ENCODE measurements around the gene AMOTL2.

The AMOTL2 gene

GRCh38 chr3:134339331-134339730 lies 34.9 kb downstream of the AMOTL2 start:
- Histone ChIP-seq H3K9ac (ENCODE audit: low read length) (no peak overlapping the region), H3K9me3 (ENCODE audit: insufficient read depth, low read length) (no peaks in the 10 kb centered on the region), H3K36me3 (replicated peaks; ENCODE audit: low read depth, low read length) (no peaks in the 10 kb centered on the region), H3K27me3 (ENCODE audit: low read depth, low read length) (no peaks in the 10 kb centered on the region; the same call in 1 of the 2 replicates), H3K4me2 (ENCODE audit: low read length) (no peak overlapping the region), H3K27ac (ENCODE audit: low read length) (no peak overlapping the region), H3K4me3 (ENCODE audit: low read length) (no peak overlapping the region), H3K4me1 (ENCODE audit: low read length) (peaks cover 7% of the 10 kb centered on the region), H3K79me2 (ENCODE audit: low read length) (no peaks in the 10 kb centered on the region), H4K20me1 (ENCODE audit: insufficient read depth, low read length) (no peaks in the 10 kb centered on the region), H2AFZ (ENCODE audit: low read depth, low read length) (no peak overlapping the region)
- TF ChIP-seq EZH2phosphoT487 (IDR thresholded peaks at IDR 0.05; ENCODE audit: low read depth) (no peak), CTCF (IDR thresholded peaks at IDR 0.05; ENCODE audit: low read depth, low read length) (no peak)

GRCh38 chr3:134338516-134339261 lies 35.6 kb downstream of the AMOTL2 start:
- Histone ChIP-seq H3K36me3 (replicated peaks; ENCODE audit: low read depth, low read length) (no peaks in the 10 kb centered on the region), H3K4me2 (ENCODE audit: low read length) (no peak overlapping the region), H3K4me1 (ENCODE audit: low read length) (peaks cover 5% of the 10 kb centered on the region; the same call in 1 of the 2 replicates), H3K9ac (ENCODE audit: low read length) (no peak overlapping the region), H3K27me3 (ENCODE audit: low read depth, low read length) (no peaks in the 10 kb centered on the region; the same call in 1 of the 2 replicates), H3K27ac (ENCODE audit: low read length) (no peak overlapping the region), H3K79me2 (ENCODE audit: low read length) (no peaks in the 10 kb centered on the region), H3K9me3 (ENCODE audit: insufficient read depth, low read length) (no peaks in the 10 kb centered on the region), H2AFZ (ENCODE audit: low read depth, low read length) (no peak overlapping the region), H4K20me1 (ENCODE audit: insufficient read depth, low read length) (no peaks in the 10 kb centered on the region), H3K4me3 (ENCODE audit: low read length) (no peak overlapping the region)
- TF ChIP-seq EZH2phosphoT487 (IDR thresholded peaks at IDR 0.05; ENCODE audit: low read depth) (no peak), CTCF (IDR thresholded peaks at IDR 0.05; ENCODE audit: low read depth, low read length) (no peak)

GRCh38 chr3:134338201-134338512 lies 36.1 kb downstream of the AMOTL2 start:
- no peak overlapping the region for H3K9ac ChIP-seq (ENCODE audit: low read length)
- H3K4me1 ChIP-seq (ENCODE audit: low read length) = peaks cover 5% of the 10 kb centered on the region; the same call in 1 of the 2 replicates
- no peaks in the 10 kb centered on the region for H4K20me1 ChIP-seq (ENCODE audit: insufficient read depth, low read length)
- H3K36me3 ChIP-seq (replicated peaks; ENCODE audit: low read depth, low read length) = no peaks in the 10 kb centered on the region
- H3K4me2 ChIP-seq (ENCODE audit: low read length) = no peak overlapping the region
- no peak overlapping the region for H3K4me3 ChIP-seq (ENCODE audit: low read length)
- no peak overlapping the region for H2AFZ ChIP-seq (ENCODE audit: low read depth, low read length)
- H3K27ac ChIP-seq (ENCODE audit: low read length) = no peak overlapping the region
- TF ChIP-seq EZH2phosphoT487 (IDR thresholded peaks at IDR 0.05; ENCODE audit: low read depth) (no peak), CTCF (IDR thresholded peaks at IDR 0.05; ENCODE audit: low read depth, low read length) (no peak)
- H3K27me3 ChIP-seq (ENCODE audit: low read depth, low read length) = peaks cover 5% of the 10 kb centered on the region
- no peaks in the 10 kb centered on the region for H3K9me3 ChIP-seq (ENCODE audit: insufficient read depth, low read length)
- no peaks in the 10 kb centered on the region for H3K79me2 ChIP-seq (ENCODE audit: low read length)

- TF ChIP-seq EZH2phosphoT487 (IDR thresholded peaks at IDR 0.05; ENCODE audit: low read depth) (no peak), CTCF (IDR thresholded peaks at IDR 0.05; ENCODE audit: low read depth, low read length) (no peak)
- no peak overlapping the region for H3K27ac ChIP-seq (ENCODE audit: low read length)
- no peak overlapping the region for H2AFZ ChIP-seq (ENCODE audit: low read depth, low read length)
Observed at GRCh38 chr3:134337511-134338200, 36.6 kb downstream of the AMOTL2 start.

More at GRCh38 chr3:134337511-134338200, 36.6 kb downstream of the AMOTL2 start:
- H3K4me3 ChIP-seq (ENCODE audit: low read length) = no peak overlapping the region
- H3K79me2 ChIP-seq (ENCODE audit: low read length) = no peaks in the 10 kb centered on the region
- H3K27me3 ChIP-seq (ENCODE audit: low read depth, low read length) = peaks cover 6% of the 10 kb centered on the region
- no peaks in the 10 kb centered on the region for H3K36me3 ChIP-seq (replicated peaks; ENCODE audit: low read depth, low read length)
- H3K4me1 ChIP-seq (ENCODE audit: low read length) = peaks cover 5% of the 10 kb centered on the region; the same call in 1 of the 2 replicates
- H4K20me1 ChIP-seq (ENCODE audit: insufficient read depth, low read length) = no peaks in the 10 kb centered on the region
- H3K9ac ChIP-seq (ENCODE audit: low read length) = no peak overlapping the region
- H3K4me2 ChIP-seq (ENCODE audit: low read length) = no peak overlapping the region
- H3K9me3 ChIP-seq (ENCODE audit: insufficient read depth, low read length) = no peaks in the 10 kb centered on the region

Measured in OCI-LY3 (cell line).